Measurements from ENCODE around the gene CNTN5. TPM values are rescaled to one million over a fixed set of nuclear protein-coding genes. Genes with fewer than 3 reads are reported as not detected.

Gene CNTN5
- polyA plus RNA-seq, 3 donors, result 0.10 TPM; not detected in 2

GRCh38 chr11:100152766-100153165 lies 1132.0 kb downstream of the CNTN5 start:
- no peak overlapping the region for H3K27ac ChIP-seq (ENCODE audit: low read depth, low read length)

- no peak overlapping the region for H3K27ac ChIP-seq (ENCODE audit: low read depth, low read length)
Observed at GRCh38 chr11:100163471-100163870, 1142.7 kb downstream of the CNTN5 start.

GRCh38 chr11:100174881-100175280 lies 1154.1 kb downstream of the CNTN5 start:
- 33 to 54% (median 41%) methylated on average over 3 of the region's 3 CpGs for WGBS, 3 donors
- H3K27ac ChIP-seq (ENCODE audit: low read depth, low read length), result no peak overlapping the region

- no peak overlapping the region for H3K27ac ChIP-seq (ENCODE audit: low read depth, low read length)
Observed at GRCh38 chr11:100176456-100176855, 1155.7 kb downstream of the CNTN5 start.

GRCh38 chr11:100177651-100178050 lies 1156.9 kb downstream of the CNTN5 start:
- no peak overlapping the region for H3K27ac ChIP-seq (ENCODE audit: low read depth, low read length)
- WGBS, 3 donors, result 82 to 90% (median 86%) methylated on average over 5 of the region's 5 CpGs

- H3K27ac ChIP-seq (ENCODE audit: low read depth, low read length), result no peak overlapping the region
Observed at GRCh38 chr11:100182350-100182749, 1161.6 kb downstream of the CNTN5 start.

GRCh38 chr11:100182927-100183326 lies 1162.2 kb downstream of the CNTN5 start:
- H3K27ac ChIP-seq (ENCODE audit: low read depth, low read length), result no peak overlapping the region
- 59 to 71% (median 71%) methylated on average over 2 of the region's 2 CpGs for WGBS, 3 donors

- WGBS, 3 donors, result 77 to 89% (median 87%) methylated on average over 5 of the region's 5 CpGs
- H3K27ac ChIP-seq (ENCODE audit: low read depth, low read length), result no peak overlapping the region
Observed at GRCh38 chr11:100185588-100185987, 1164.8 kb downstream of the CNTN5 start.

GRCh38 chr11:100188137-100188783 lies 1167.5 kb downstream of the CNTN5 start:
- H3K27ac ChIP-seq (ENCODE audit: low read depth, low read length), result no peak overlapping the region
- 87 to 91% (median 90%) methylated on average over 6 of the region's 6 CpGs for WGBS, 3 donors

GRCh38 chr11:100190395-100190794 lies 1169.6 kb downstream of the CNTN5 start:
- H3K27ac ChIP-seq (ENCODE audit: low read depth, low read length), result no peak overlapping the region
- 51 to 59% (median 52%) methylated on average over 3 of the region's 3 CpGs for WGBS, 3 donors

GRCh38 chr11:100192181-100192580 lies 1171.4 kb downstream of the CNTN5 start:
- 0 to 48% (median 40%) methylated on average over 1 of the region's 1 CpG for WGBS, 3 donors
- H3K27ac ChIP-seq (ENCODE audit: low read depth, low read length), result no peak overlapping the region

GRCh38 chr11:100203789-100204188 lies 1183.0 kb downstream of the CNTN5 start:
- 71 to 84% (median 79%) methylated on average over 2 of the region's 2 CpGs for WGBS, 3 donors
- H3K27ac ChIP-seq (ENCODE audit: low read depth, low read length), result no peak overlapping the region

GRCh38 chr11:100205926-100206325 lies 1185.2 kb downstream of the CNTN5 start:
- no peak overlapping the region for H3K27ac ChIP-seq (ENCODE audit: low read depth, low read length)
- WGBS, 3 donors, result 59 to 72% (median 63%) methylated on average over 2 of the region's 2 CpGs

- H3K27ac ChIP-seq (ENCODE audit: low read depth, low read length), result no peak overlapping the region
- 87 to 94% (median 90%) methylated on average over 2 of the region's 2 CpGs for WGBS, 3 donors
Observed at GRCh38 chr11:100208207-100208606, 1187.5 kb downstream of the CNTN5 start.

GRCh38 chr11:100214791-100215190 lies 1194.0 kb downstream of the CNTN5 start:
- 50 to 81% (median 55%) methylated on average over 1 of the region's 1 CpG for WGBS, 3 donors

GRCh38 chr11:100220801-100221200 lies 1200.1 kb downstream of the CNTN5 start:
- no peak overlapping the region for H3K27ac ChIP-seq (ENCODE audit: low read depth, low read length)
- WGBS, 3 donors, result 54 to 73% (median 57%) methylated on average over 3 of the region's 3 CpGs

More at GRCh38 chr11:100214791-100215190, 1194.0 kb downstream of the CNTN5 start:
- H3K27ac ChIP-seq (ENCODE audit: low read depth, low read length), result no peak overlapping the region

- H3K27ac ChIP-seq (ENCODE audit: low read depth, low read length), result no peak overlapping the region
- WGBS, 3 donors, result 62 to 68% (median 62%) methylated on average over 2 of the region's 2 CpGs
Observed at GRCh38 chr11:100221791-100222190, 1201.0 kb downstream of the CNTN5 start.

- 89 to 95% (median 90%) methylated on average over 1 of the region's 1 CpG for WGBS, 3 donors
- H3K27ac ChIP-seq (ENCODE audit: low read depth, low read length), result no peak overlapping the region
Observed at GRCh38 chr11:100224541-100225034, 1203.8 kb downstream of the CNTN5 start.

GRCh38 chr11:100229086-100229485 lies 1208.3 kb downstream of the CNTN5 start:
- WGBS, 3 donors, result 21 to 55% (median 47%) methylated on average over 1 of the region's 1 CpG
- H3K27ac ChIP-seq (ENCODE audit: low read depth, low read length), result no peak overlapping the region

- H3K27ac ChIP-seq (ENCODE audit: low read depth, low read length), result no peak overlapping the region
- 59 to 72% (median 71%) methylated on average over 2 of the region's 2 CpGs for WGBS, 3 donors
Observed at GRCh38 chr11:100232006-100232405, 1211.3 kb downstream of the CNTN5 start.

GRCh38 chr11:100235085-100235484 lies 1214.3 kb downstream of the CNTN5 start:
- WGBS, 3 donors, result 67 to 85% (median 74%) methylated on average over 4 of the region's 4 CpGs
- no peak overlapping the region for H3K27ac ChIP-seq (ENCODE audit: low read depth, low read length)

Measured in adipose tissue (tissue), 3 donors.